Measurements from ENCODE around the gene DES. TPM values are rescaled to one million over a fixed set of nuclear protein-coding genes. Genes with fewer than 3 reads are reported as not detected.

The DES gene
- total RNA-seq, 1 experiment from 2014 or later: 4.2 TPM

DNA sequence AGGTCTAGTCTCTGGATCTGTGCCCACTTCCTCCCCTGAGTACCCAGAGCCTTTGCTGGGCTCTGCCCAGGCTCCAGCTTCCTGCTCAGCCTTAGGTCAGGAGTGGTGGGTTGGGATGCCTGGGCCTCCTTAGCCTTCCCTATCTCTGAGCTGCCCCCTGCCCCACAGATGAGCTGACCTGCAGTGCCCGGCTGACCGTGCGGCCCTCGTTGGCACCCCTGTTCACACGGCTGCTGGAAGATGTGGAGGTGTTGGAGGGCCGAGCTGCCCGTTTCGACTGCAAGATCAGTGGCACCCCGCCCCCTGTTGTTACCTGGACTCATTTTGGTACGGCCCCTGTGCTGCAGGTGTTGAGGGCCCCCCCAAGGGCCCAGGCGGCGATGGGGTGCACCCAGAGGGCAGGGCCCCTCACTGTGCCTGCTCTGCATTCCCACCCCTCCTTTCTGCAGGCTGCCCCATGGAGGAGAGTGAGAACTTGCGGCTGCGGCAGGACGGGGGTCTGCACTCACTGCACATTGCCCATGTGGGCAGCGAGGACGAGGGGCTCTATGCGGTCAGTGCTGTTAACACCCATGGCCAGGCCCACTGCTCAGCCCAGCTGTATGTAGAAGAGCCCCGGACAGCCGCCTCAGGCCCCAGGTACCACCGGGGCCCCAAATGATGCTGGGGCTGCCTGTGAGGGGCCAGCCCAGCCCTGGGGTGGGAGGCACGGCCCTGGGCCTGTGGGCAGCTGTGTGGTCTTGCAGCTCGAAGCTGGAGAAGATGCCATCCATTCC is 50.4 kb downstream of the DES start:
- H3K27ac ChIP-seq (ENCODE audit: low read depth, low read length): no peak overlapping the region
- no peaks in the 10 kb centered on the region for H3K9me3 ChIP-seq (ENCODE audit: control insufficient read depth in 1 of 2, insufficient read depth in 1 of 2, low read depth in 1 of 2, low read length in 2 of 2)
- no peaks in the 10 kb centered on the region for H3K79me2 ChIP-seq (ENCODE audit: insufficient read depth, low read length)
- no peaks in the 10 kb centered on the region for H3K9me2 ChIP-seq (ENCODE audit: insufficient read depth)
- no peak overlapping the region for H2AFZ ChIP-seq (ENCODE audit: low read depth, low read length, poor library complexity, severe bottlenecking)
- no peaks in the 10 kb centered on the region for H4K20me1 ChIP-seq (ENCODE audit: insufficient read depth)
- BruUV-seq (replicated peaks): no TSS peak
- ChIA-PET CTCF (interaction anchor here (1.3 kb wide), 1 partner anchor 8 kb away, joined by 3 read pairs; no protein-coding TSS in a partner anchor), RAD21 (ENCODE audit: low non-redundant PET in 1 of 2, low total read pairs in 2 of 2, uncharacterized antibody in 2 of 2, unreplicated experiment in 2 of 2) (no interaction called here), POLR2A (no interaction called here)
- peaks cover 0 to 6% of the 10 kb centered on the region in 2 experiments; a peak in 2 of 4 replicates for H3K4me1 ChIP-seq (ENCODE audit: control insufficient read depth in 1 of 2, insufficient read depth in 2 of 2, low read length in 2 of 2)
- intact Hi-C loops (cut with micrococcal nuclease): no loop called here
- DNase-seq (ENCODE audit: low read depth, low spot score) (no peak), ATAC-seq (no peak)
- no peak for TF ChIP-seq ZNF274 (IDR thresholded peaks at IDR 0.05; ENCODE audit: low read depth, low read length)
- no peak for TF ChIP-seq YY1 (IDR thresholded peaks at IDR 0.05; ENCODE audit: extremely low read depth, insufficient replicate concordance, low read depth, low read length)
- no peak for TF ChIP-seq EZH2phosphoT487 (IDR thresholded peaks at IDR 0.05; ENCODE audit: borderline replicate concordance)
- TF ChIP-seq, protein P1, sequence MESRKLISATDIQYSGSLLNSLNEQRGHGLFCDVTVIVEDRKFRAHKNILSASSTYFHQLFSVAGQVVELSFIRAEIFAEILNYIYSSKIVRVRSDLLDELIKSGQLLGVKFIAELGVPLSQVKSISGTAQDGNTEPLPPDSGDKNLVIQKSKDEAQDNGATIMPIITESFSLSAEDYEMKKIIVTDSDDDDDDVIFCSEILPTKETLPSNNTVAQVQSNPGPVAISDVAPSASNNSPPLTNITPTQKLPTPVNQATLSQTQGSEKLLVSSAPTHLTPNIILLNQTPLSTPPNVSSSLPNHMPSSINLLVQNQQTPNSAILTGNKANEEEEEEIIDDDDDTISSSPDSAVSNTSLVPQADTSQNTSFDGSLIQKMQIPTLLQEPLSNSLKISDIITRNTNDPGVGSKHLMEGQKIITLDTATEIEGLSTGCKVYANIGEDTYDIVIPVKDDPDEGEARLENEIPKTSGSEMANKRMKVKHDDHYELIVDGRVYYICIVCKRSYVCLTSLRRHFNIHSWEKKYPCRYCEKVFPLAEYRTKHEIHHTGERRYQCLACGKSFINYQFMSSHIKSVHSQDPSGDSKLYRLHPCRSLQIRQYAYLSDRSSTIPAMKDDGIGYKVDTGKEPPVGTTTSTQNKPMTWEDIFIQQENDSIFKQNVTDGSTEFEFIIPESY (IDR thresholded peaks at IDR 0.05; ENCODE audit: extremely low read depth, insufficient replicate concordance, low read length): no peak
- TF ChIP-seq, protein P2, sequence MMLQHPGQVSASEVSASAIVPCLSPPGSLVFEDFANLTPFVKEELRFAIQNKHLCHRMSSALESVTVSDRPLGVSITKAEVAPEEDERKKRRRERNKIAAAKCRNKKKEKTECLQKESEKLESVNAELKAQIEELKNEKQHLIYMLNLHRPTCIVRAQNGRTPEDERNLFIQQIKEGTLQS (IDR thresholded peaks at IDR 0.05): no peak
- TF ChIP-seq, protein P3, sequence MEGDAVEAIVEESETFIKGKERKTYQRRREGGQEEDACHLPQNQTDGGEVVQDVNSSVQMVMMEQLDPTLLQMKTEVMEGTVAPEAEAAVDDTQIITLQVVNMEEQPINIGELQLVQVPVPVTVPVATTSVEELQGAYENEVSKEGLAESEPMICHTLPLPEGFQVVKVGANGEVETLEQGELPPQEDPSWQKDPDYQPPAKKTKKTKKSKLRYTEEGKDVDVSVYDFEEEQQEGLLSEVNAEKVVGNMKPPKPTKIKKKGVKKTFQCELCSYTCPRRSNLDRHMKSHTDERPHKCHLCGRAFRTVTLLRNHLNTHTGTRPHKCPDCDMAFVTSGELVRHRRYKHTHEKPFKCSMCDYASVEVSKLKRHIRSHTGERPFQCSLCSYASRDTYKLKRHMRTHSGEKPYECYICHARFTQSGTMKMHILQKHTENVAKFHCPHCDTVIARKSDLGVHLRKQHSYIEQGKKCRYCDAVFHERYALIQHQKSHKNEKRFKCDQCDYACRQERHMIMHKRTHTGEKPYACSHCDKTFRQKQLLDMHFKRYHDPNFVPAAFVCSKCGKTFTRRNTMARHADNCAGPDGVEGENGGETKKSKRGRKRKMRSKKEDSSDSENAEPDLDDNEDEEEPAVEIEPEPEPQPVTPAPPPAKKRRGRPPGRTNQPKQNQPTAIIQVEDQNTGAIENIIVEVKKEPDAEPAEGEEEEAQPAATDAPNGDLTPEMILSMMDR (IDR thresholded peaks at IDR 0.05 in 2 of 3, conservative IDR thresholded peaks at IDR 0.05 in 1 of 3; ENCODE audit: borderline replicate concordance in 1 of 3, insufficient read depth in 1 of 3, low read depth in 2 of 3, low read length in 2 of 3): no peak
- TF ChIP-seq EZH2 (IDR thresholded peaks at IDR 0.05): no peak
- no peak for TF ChIP-seq SRF (IDR thresholded peaks at IDR 0.05; ENCODE audit: low read depth)
- no peak for TF ChIP-seq EGR1 (IDR thresholded peaks at IDR 0.05; ENCODE audit: low read depth)
- no peak for TF ChIP-seq ZFX (IDR thresholded peaks at IDR 0.05)
- no peak for TF ChIP-seq TCF7L2 (IDR thresholded peaks at IDR 0.05; ENCODE audit: borderline replicate concordance, extremely low read depth, insufficient read depth, insufficient read length)
- no peak for TF ChIP-seq FOSL1 (IDR thresholded peaks at IDR 0.05; ENCODE audit: low read depth)
- no peak for TF ChIP-seq ELF1 (IDR thresholded peaks at IDR 0.05; ENCODE audit: borderline replicate concordance, low read depth)
- no peak for TF ChIP-seq SP1 (IDR thresholded peaks at IDR 0.05; ENCODE audit: low read depth)
- TF ChIP-seq, protein P4, sequence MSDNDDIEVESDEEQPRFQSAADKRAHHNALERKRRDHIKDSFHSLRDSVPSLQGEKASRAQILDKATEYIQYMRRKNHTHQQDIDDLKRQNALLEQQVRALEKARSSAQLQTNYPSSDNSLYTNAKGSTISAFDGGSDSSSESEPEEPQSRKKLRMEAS (IDR thresholded peaks at IDR 0.05): no peak
- TF ChIP-seq CEBPB (IDR thresholded peaks at IDR 0.05; ENCODE audit: low read depth): no peak
- no peak overlapping the region for H3K4me2 ChIP-seq (ENCODE audit: low read length)
- H3K27me3 ChIP-seq (ENCODE audit: insufficient read depth, low read length): no peaks in the 10 kb centered on the region
- H3K36me3 ChIP-seq (ENCODE audit: control insufficient read depth in 1 of 2, insufficient read depth in 2 of 2, low read length in 2 of 2): no peaks in the 10 kb centered on the region
- H3K4me3 ChIP-seq (replicated peaks in 1 of 2; ENCODE audit: low read depth in 1 of 2, low read length in 2 of 2): no peak overlapping the region
- H3K9ac ChIP-seq (ENCODE audit: low read length): no peak overlapping the region

Data from HCT116 (cell line).